HUES6 (cell line): ENCODE measurements around the gene CFAP20DC.
"Not testable (repeated sequence)": the region's sequence is repeated elsewhere in the genome, so short reads cannot be mapped to it uniquely, and the experiment has no call there.

Experiments
- H3K27ac ChIP-seq: 2 replicates; pipeline ENCODE4 v1.7.0; 2013; ENCODE audit warnings: low read depth, mild to moderate bottlenecking, low read length, inconsistent platforms
- H3K27me3 ChIP-seq: 2 replicates; pipeline ENCODE4 v1.6.1; 2013; ENCODE audit warnings: low read length; ENCODE audit not compliant: control insufficient read depth, insufficient read depth
- H3K36me3 ChIP-seq: 2 replicates; pipeline ENCODE4 v1.6.1; 2013; ENCODE audit warnings: low read length; ENCODE audit not compliant: control insufficient read depth, insufficient read depth
- H3K4me1 ChIP-seq: 2 replicates; pipeline ENCODE4 v1.6.1; 2013; ENCODE audit warnings: low read length; ENCODE audit not compliant: control insufficient read depth, insufficient read depth
- H3K4me3 ChIP-seq: 2 replicates; pipeline ENCODE4 v1.5.1; 2013; ENCODE audit warnings: low read depth, low read length
- H3K9ac ChIP-seq: one replicate; pipeline ENCODE4 v1.6.1; 2013; ENCODE audit warnings: mild to moderate bottlenecking, low read length
- H3K9me3 ChIP-seq: 2 replicates; pipeline ENCODE4 v1.6.1; 2013; ENCODE audit warnings: low read depth, low read length; ENCODE audit not compliant: control insufficient read depth, insufficient read depth

CFAP20DC gene

GRCh38 chr3:59072681-59073080 is 22.9 kb upstream of the CFAP20DC start:
- Histone ChIP-seq H3K4me3 (no peak overlapping the region), H3K9ac (no peak overlapping the region), H3K27me3 (no peaks in the 10 kb centered on the region), H3K36me3 (no peaks in the 10 kb centered on the region), H3K27ac (no peak overlapping the region), H3K4me1 (no peaks in the 10 kb centered on the region), H3K9me3 (no peaks in the 10 kb centered on the region)

GRCh38 chr3:59069838-59070237 is 20.0 kb upstream of the CFAP20DC start:
- no peak overlapping the region for H3K27ac ChIP-seq
- no peak overlapping the region for H3K4me3 ChIP-seq
- H3K36me3 ChIP-seq: no peaks in the 10 kb centered on the region
- H3K9ac ChIP-seq: no peak overlapping the region
- no peaks in the 10 kb centered on the region; the same call in 1 of the 2 replicates for H3K4me1 ChIP-seq
- no peaks in the 10 kb centered on the region for H3K27me3 ChIP-seq
- no peaks in the 10 kb centered on the region for H3K9me3 ChIP-seq

- no peaks in the 10 kb centered on the region; the same call in 1 of the 2 replicates for H3K4me1 ChIP-seq
- H3K9me3 ChIP-seq: no peaks in the 10 kb centered on the region; the same call in 1 of the 2 replicates
- no peak overlapping the region for H3K9ac ChIP-seq
- H3K4me3 ChIP-seq: no peak overlapping the region
- no peak overlapping the region for H3K27ac ChIP-seq
- no peaks in the 10 kb centered on the region for H3K27me3 ChIP-seq
- H3K36me3 ChIP-seq: no peaks in the 10 kb centered on the region
Measured at GRCh38 chr3:59065240-59065639, 15.4 kb upstream of the CFAP20DC start.

GRCh38 chr3:59064728-59065127 is 14.9 kb upstream of the CFAP20DC start:
- H3K4me3 ChIP-seq: no peak overlapping the region
- H3K4me1 ChIP-seq: no peaks in the 10 kb centered on the region; the same call in 1 of the 2 replicates
- no peaks in the 10 kb centered on the region for H3K36me3 ChIP-seq
- H3K27me3 ChIP-seq: no peaks in the 10 kb centered on the region
- no peaks in the 10 kb centered on the region; the same call in 1 of the 2 replicates for H3K9me3 ChIP-seq
- H3K27ac ChIP-seq: no peak overlapping the region
- no peak overlapping the region for H3K9ac ChIP-seq

GRCh38 chr3:59064276-59064675 is 14.5 kb upstream of the CFAP20DC start:
- Histone ChIP-seq H3K27me3 (no peaks in the 10 kb centered on the region), H3K9me3 (no peaks in the 10 kb centered on the region; the same call in 1 of the 2 replicates), H3K4me1 (no peaks in the 10 kb centered on the region; the same call in 1 of the 2 replicates), H3K36me3 (no peaks in the 10 kb centered on the region), H3K4me3 (no peak overlapping the region), H3K27ac (no peak overlapping the region), H3K9ac (no peak overlapping the region)

- H3K36me3 ChIP-seq: no peaks in the 10 kb centered on the region
- no peak overlapping the region for H3K9ac ChIP-seq
- no peaks in the 10 kb centered on the region for H3K27me3 ChIP-seq
- no peak overlapping the region for H3K27ac ChIP-seq
- no peak overlapping the region for H3K4me3 ChIP-seq
- H3K4me1 ChIP-seq: no peaks in the 10 kb centered on the region
- no peaks in the 10 kb centered on the region for H3K9me3 ChIP-seq
Measured at GRCh38 chr3:59056706-59057105, 6.9 kb upstream of the CFAP20DC start.

GRCh38 chr3:59052803-59053411 is 3.1 kb upstream of the CFAP20DC start:
- Histone ChIP-seq H3K27ac (no peak overlapping the region), H3K4me3 (no peak overlapping the region), H3K27me3 (no peaks in the 10 kb centered on the region), H3K9me3 (no peaks in the 10 kb centered on the region), H3K9ac (no peak overlapping the region), H3K4me1 (peaks cover 14% of the 10 kb centered on the region), H3K36me3 (no peaks in the 10 kb centered on the region)

- not testable (repeated sequence) for H3K36me3 ChIP-seq, H3K4me3 ChIP-seq, H3K27me3 ChIP-seq, H3K27ac ChIP-seq, H3K9ac ChIP-seq, H3K9me3 ChIP-seq
- peaks cover 14% of the 10 kb centered on the region for H3K4me1 ChIP-seq
Measured at GRCh38 chr3:59050811-59051414, 1.1 kb upstream of the CFAP20DC start.

GRCh38 chr3:59046839-59047238 is 3.0 kb downstream of the CFAP20DC start:
- Histone ChIP-seq H3K36me3 (no peaks in the 10 kb centered on the region), H3K4me1 (peaks cover 14% of the 10 kb centered on the region), H3K9ac (no peak overlapping the region), H3K27ac (no peak overlapping the region), H3K27me3 (no peaks in the 10 kb centered on the region), H3K4me3 (no peak overlapping the region), H3K9me3 (no peaks in the 10 kb centered on the region)

GRCh38 chr3:59043391-59043790 is 6.4 kb downstream of the CFAP20DC start:
- Histone ChIP-seq H3K9ac (no peak overlapping the region), H3K27ac (no peak overlapping the region), H3K9me3 (no peaks in the 10 kb centered on the region), H3K4me1 (peaks cover 3% of the 10 kb centered on the region), H3K36me3 (no peaks in the 10 kb centered on the region), H3K4me3 (no peak overlapping the region), H3K27me3 (no peaks in the 10 kb centered on the region)

- Histone ChIP-seq H3K36me3 (no peaks in the 10 kb centered on the region), H3K27me3 (no peaks in the 10 kb centered on the region), H3K4me3 (no peak overlapping the region), H3K9ac (no peak overlapping the region), H3K4me1 (no peaks in the 10 kb centered on the region), H3K27ac (no peak overlapping the region), H3K9me3 (no peaks in the 10 kb centered on the region)
Measured at GRCh38 chr3:59040902-59041301, 8.9 kb downstream of the CFAP20DC start.
